ENCODE measurements around the gene SELL.
"Not testable (repeated sequence)": the region's sequence is repeated elsewhere in the genome, so short reads cannot be mapped to it uniquely, and the experiment has no call there.

SELL gene

DNA sequence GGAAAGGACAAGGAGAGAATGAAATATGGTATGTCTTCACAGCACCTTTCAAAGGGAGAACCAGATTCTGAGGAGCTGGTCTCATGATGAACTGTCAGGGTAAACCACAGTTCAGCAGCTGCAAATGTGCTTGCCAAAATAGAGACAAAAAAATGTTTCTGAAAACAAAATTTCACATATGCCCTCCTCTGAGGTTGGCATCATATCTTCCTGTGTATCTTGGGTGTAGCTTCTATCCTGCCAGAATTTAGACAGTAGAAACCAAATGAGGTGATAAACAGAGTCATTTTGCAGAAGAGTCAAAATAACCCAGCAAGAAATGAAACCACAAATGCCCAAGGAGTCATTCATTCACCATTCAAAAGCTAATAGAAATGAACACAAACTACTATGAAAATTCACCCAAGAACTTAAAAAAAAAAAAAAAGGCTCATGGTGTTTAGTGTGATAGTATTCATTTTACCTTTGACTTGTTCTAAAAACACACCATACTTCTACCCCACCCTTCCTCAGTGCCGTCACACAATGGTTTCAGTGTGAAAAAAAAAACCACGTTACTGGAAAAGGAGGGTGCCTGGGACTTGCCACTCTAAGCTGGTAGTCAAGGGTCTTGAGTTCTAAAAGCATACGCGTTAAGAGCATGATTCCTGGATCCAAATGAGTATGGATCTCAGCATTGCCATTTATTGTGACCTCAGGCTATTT lies 18.5 kb downstream of the SELL start:
- H3K27me3 Mint-ChIP-seq: no peaks in the 10 kb centered on the region
- H3K4me3 Mint-ChIP-seq: peak overlapping the region; percentile 64
- no peaks in the 10 kb centered on the region for H3K4me1 Mint-ChIP-seq (ENCODE audit: low read depth)
- H3K9me3 Mint-ChIP-seq: no peaks in the 10 kb centered on the region
- peaks cover 63% of the 10 kb centered on the region for H3K36me3 Mint-ChIP-seq (ENCODE audit: low read depth)
- peak overlapping the region; percentile 92 for H3K27ac Mint-ChIP-seq

GRCh38 chr1:169690489-169690888 lies 20.9 kb downstream of the SELL start:
- Mint-ChIP-seq H3K27me3 (no peaks in the 10 kb centered on the region), H3K36me3 (ENCODE audit: low read depth) (peaks cover 51% of the 10 kb centered on the region), H3K27ac (peak overlapping the region; percentile 83), H3K4me3 (peak overlapping the region; percentile 67), H3K9me3 (no peaks in the 10 kb centered on the region), H3K4me1 (ENCODE audit: low read depth) (no peaks in the 10 kb centered on the region)

DNA sequence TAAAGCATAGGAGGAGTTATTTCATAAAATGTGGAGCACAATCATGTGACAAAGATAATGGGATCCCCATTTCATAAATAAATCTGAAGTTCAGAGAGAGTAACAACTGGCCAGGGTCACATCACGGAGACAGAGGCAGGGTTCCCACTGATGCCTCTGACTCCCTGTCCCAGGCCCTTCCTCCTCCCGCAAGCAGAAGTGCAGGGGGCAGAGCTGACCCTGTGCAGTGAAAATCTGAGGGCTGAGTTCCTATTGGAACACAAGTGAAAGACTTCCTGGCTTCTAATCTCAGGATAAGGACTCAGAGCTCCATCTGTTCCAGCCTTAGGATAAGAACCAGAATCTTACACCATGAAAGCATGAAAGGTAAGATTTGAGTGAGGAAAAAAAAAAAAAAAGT lies 22.0 kb downstream of the SELL start:
- Mint-ChIP-seq H3K9me3 (no peaks in the 10 kb centered on the region), H3K36me3 (ENCODE audit: low read depth) (peaks cover 40% of the 10 kb centered on the region), H3K4me1 (ENCODE audit: low read depth) (no peaks in the 10 kb centered on the region), H3K27ac (peak overlapping the region; percentile 85), H3K27me3 (no peaks in the 10 kb centered on the region), H3K4me3 (no peak overlapping the region)

- not testable (repeated sequence) for H3K27me3 Mint-ChIP-seq; H3K27ac Mint-ChIP-seq; H3K9me3 Mint-ChIP-seq; H3K4me1 Mint-ChIP-seq (ENCODE audit: low read depth); H3K4me3 Mint-ChIP-seq
- peaks cover 32% of the 10 kb centered on the region for H3K36me3 Mint-ChIP-seq (ENCODE audit: low read depth)
Measured at GRCh38 chr1:169688377-169688776, 23.0 kb downstream of the SELL start.

GRCh38 chr1:169683661-169684060 lies 27.8 kb downstream of the SELL start:
- no peaks in the 10 kb centered on the region for H3K9me3 Mint-ChIP-seq
- no peak overlapping the region for H3K27ac Mint-ChIP-seq
- H3K36me3 Mint-ChIP-seq (ENCODE audit: low read depth): peaks cover 2% of the 10 kb centered on the region
- peaks cover 38% of the 10 kb centered on the region for H3K4me1 Mint-ChIP-seq (ENCODE audit: low read depth)
- H3K4me3 Mint-ChIP-seq: no peak overlapping the region
- H3K27me3 Mint-ChIP-seq: no peaks in the 10 kb centered on the region

- not testable (repeated sequence) for H3K36me3 Mint-ChIP-seq (ENCODE audit: low read depth); H3K4me3 Mint-ChIP-seq; H3K27me3 Mint-ChIP-seq; H3K27ac Mint-ChIP-seq; H3K9me3 Mint-ChIP-seq
- H3K4me1 Mint-ChIP-seq (ENCODE audit: low read depth): peaks cover 40% of the 10 kb centered on the region
Measured at GRCh38 chr1:169683168-169683567, 28.3 kb downstream of the SELL start.

GRCh38 chr1:169682071-169682470 lies 29.3 kb downstream of the SELL start:
- Mint-ChIP-seq H3K36me3 (ENCODE audit: low read depth) (no peaks in the 10 kb centered on the region), H3K9me3 (no peaks in the 10 kb centered on the region), H3K4me1 (ENCODE audit: low read depth) (peaks cover 51% of the 10 kb centered on the region), H3K4me3 (peak overlapping the region; percentile 30), H3K27me3 (no peaks in the 10 kb centered on the region), H3K27ac (peak overlapping the region; percentile 97)

DNA sequence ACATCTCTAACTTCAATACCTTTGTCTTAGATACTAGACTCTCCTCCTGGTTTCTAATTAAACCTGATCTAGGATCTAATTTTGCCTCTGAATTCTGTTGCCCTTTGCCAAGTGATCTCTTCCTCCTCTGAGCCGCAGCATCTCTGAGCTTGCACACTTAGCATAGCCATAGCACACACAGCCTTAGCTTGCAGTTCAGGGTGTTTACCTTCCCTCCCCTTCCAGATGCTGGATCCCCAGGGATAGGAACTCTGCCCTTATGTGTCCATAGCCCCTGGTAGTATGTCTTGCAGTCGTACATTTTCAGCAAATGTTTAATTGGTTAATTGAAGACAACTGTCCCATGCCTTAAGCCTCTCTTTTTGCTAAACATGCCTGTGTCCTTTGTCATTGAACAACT lies 30.3 kb downstream of the SELL start:
- Mint-ChIP-seq H3K27ac (peak overlapping the region; percentile 97), H3K4me1 (ENCODE audit: low read depth) (peaks cover 60% of the 10 kb centered on the region), H3K4me3 (peak overlapping the region; percentile 73), H3K9me3 (no peaks in the 10 kb centered on the region), H3K27me3 (no peaks in the 10 kb centered on the region), H3K36me3 (ENCODE audit: low read depth) (no peaks in the 10 kb centered on the region)

GRCh38 chr1:169680377-169681019 lies 30.9 kb downstream of the SELL start:
- Mint-ChIP-seq H3K36me3 (ENCODE audit: low read depth) (no peaks in the 10 kb centered on the region), H3K4me3 (peak overlapping the region; percentile 73), H3K27me3 (no peaks in the 10 kb centered on the region), H3K9me3 (no peaks in the 10 kb centered on the region), H3K27ac (peak overlapping the region; percentile 97), H3K4me1 (ENCODE audit: low read depth) (peaks cover 67% of the 10 kb centered on the region)

DNA sequence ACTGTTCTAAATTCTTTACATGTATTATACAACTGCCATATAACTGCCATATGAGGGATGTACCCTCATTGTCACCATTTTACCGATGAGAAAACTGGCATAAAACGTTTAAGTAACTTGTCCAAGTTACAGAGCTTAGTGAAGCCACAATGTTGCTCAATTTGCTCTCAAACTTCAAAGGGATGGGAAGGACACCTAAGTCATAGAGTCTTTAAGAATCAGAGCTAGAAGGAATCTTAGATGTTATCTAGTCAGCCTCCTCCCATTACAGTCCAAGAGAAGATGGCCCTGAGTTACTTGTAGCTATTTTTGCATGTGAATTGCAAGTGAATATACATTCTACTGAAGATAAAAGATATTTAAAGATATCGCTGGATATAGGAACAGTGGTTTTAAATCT lies 31.7 kb downstream of the SELL start:
- peak overlapping the region; percentile 97 for H3K27ac Mint-ChIP-seq
- H3K36me3 Mint-ChIP-seq (ENCODE audit: low read depth): no peaks in the 10 kb centered on the region
- H3K27me3 Mint-ChIP-seq: no peaks in the 10 kb centered on the region
- no peaks in the 10 kb centered on the region for H3K9me3 Mint-ChIP-seq
- H3K4me3 Mint-ChIP-seq: peak overlapping the region; percentile 73
- peaks cover 69% of the 10 kb centered on the region for H3K4me1 Mint-ChIP-seq (ENCODE audit: low read depth)

DNA sequence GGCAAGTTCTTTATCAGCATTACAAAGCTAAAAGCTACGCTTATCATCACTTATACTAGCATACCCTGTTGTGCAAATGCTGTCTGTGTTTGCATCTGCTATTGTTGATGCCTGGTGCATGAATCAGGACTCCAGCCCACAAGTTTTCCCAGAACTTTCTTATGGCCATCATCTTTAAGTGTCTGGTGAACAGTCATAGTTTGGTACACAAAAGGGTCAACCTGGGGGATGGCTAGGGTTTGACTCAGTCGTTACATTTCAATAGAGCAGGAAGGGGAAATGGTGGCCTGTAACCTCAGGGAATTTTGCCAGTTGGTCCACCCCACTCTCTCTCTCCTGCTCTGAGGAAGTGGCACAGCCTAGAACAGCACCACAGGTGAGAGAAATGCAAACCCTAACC lies 35.4 kb downstream of the SELL start:
- Mint-ChIP-seq H3K36me3 (ENCODE audit: low read depth) (peaks cover 13% of the 10 kb centered on the region), H3K27ac (peak overlapping the region; percentile 5), H3K4me3 (peak overlapping the region; percentile 15), H3K9me3 (peaks cover 4% of the 10 kb centered on the region), H3K27me3 (no peaks in the 10 kb centered on the region), H3K4me1 (ENCODE audit: low read depth) (peaks cover 61% of the 10 kb centered on the region)

GRCh38 chr1:169670836-169671235 lies 40.6 kb downstream of the SELL start:
- Mint-ChIP-seq H3K9me3 (peaks cover 4% of the 10 kb centered on the region), H3K27me3 (no peaks in the 10 kb centered on the region), H3K4me3 (no peak overlapping the region), H3K36me3 (ENCODE audit: low read depth) (peaks cover 34% of the 10 kb centered on the region), H3K27ac (peak overlapping the region; percentile 34), H3K4me1 (ENCODE audit: low read depth) (peaks cover 57% of the 10 kb centered on the region)

DNA sequence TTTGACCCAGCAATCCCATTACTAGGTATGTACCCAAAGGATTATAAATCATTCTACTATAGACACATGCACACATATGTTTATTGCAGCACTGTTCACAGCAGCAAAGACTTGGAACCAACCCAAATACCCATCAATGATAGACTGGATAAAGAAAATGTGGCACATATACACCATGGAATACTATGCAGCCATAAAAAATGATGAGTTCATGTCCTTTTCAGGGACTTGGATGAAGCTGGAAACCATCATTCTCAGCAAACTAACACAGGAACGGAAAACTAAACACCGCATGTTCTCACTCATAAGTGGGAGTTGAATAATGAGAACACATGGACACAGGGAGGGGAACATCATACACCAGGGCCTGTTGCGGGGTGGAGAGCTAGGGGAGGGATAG lies 41.2 kb downstream of the SELL start:
- peaks cover 51% of the 10 kb centered on the region for H3K4me1 Mint-ChIP-seq (ENCODE audit: low read depth)
- not testable (repeated sequence) for H3K4me3 Mint-ChIP-seq, H3K27me3 Mint-ChIP-seq, H3K9me3 Mint-ChIP-seq
- H3K36me3 Mint-ChIP-seq (ENCODE audit: low read depth): peaks cover 34% of the 10 kb centered on the region
- H3K27ac Mint-ChIP-seq: peak overlapping the region; percentile 65

GRCh38 chr1:169667699-169668596 lies 43.5 kb downstream of the SELL start:
- Mint-ChIP-seq H3K4me3 (peak overlapping the region; percentile 81), H3K4me1 (ENCODE audit: low read depth) (peaks cover 68% of the 10 kb centered on the region), H3K27ac (peak overlapping the region; percentile 100), H3K36me3 (ENCODE audit: low read depth) (peaks cover 30% of the 10 kb centered on the region)
- not testable (repeated sequence) for H3K27me3 Mint-ChIP-seq, H3K9me3 Mint-ChIP-seq

DNA sequence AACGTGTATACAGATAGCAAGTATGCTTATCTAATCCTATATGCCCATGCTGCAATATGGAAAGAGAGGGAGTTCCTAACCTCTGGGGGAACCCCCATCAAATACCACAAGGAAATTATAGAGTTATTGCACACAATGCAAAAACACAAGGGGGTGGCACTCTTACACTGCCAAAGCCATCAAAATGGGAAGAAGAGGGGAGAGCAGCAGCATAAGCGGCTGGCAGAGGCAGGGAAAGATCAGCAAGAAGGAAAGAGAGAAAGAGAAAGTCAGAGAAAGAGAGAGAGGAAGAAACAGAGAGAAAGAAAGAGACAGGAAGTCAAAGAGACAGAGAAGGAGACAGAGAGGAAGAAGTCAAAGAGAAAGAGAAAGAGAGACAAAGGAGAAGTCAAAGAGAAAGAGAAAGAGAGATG lies 44.2 kb downstream of the SELL start:
- H3K4me1 Mint-ChIP-seq (ENCODE audit: low read depth): peaks cover 74% of the 10 kb centered on the region
- peaks cover 23% of the 10 kb centered on the region for H3K36me3 Mint-ChIP-seq (ENCODE audit: low read depth)
- peak overlapping the region; percentile 81 for H3K4me3 Mint-ChIP-seq
- H3K27ac Mint-ChIP-seq: peak overlapping the region; percentile 100
- H3K27me3 Mint-ChIP-seq, H3K9me3 Mint-ChIP-seq: not testable (repeated sequence)

Data from stimulated activated naive CD8-positive, alpha-beta T cell treated with anti-CD3 and anti-CD28 coated beads, Interleukin-15, Interleukin-2, amounts not matched to agents 100 ng/mL and 50 ng/mL, for 24 hours (primary cell).